ENCODE measurements around the gene MEMO1. TPM values are rescaled to one million over a fixed set of nuclear protein-coding genes. Genes with fewer than 3 reads are reported as not detected.
"Not testable (repeated sequence)": the region's sequence is repeated elsewhere in the genome, so short reads cannot be mapped to it uniquely, and the experiment has no call there.

MEMO1 gene
- total RNA-seq, 1 experiment from 2014 or later = 44.7 TPM

DNA sequence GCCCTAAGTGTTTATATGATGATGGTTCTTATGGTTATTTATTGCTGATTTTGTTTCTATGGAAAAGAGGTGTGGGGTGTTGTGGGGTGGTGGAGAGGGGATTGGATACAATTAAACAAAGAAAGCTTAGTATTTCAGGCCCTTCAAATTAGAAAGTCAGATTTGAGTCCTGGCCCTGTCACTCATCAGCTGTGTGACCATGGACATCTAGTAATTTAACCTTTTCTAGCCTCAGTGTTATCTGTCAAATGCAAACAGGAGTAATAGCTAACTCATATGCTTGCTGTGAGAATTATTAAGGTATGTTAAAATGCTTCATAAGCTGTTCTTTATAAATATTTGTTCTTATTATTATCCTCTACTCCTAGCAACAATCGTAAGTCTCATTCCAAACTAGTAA, 2.1 kb upstream of the MEMO1 start:
- Histone ChIP-seq H3K27me3 (ENCODE audit: insufficient read depth, low read length) (no peaks in the 10 kb centered on the region), H3K4me3 (replicated peaks in 1 of 2; ENCODE audit: low read depth in 1 of 2, low read length in 2 of 2) (no peak overlapping the region), H3K9me2 (ENCODE audit: insufficient read depth) (no peaks in the 10 kb centered on the region), H3K4me2 (ENCODE audit: low read length) (no peak overlapping the region), H3K36me3 (ENCODE audit: control insufficient read depth in 1 of 2, insufficient read depth in 2 of 2, low read length in 2 of 2) (no peaks in the 10 kb centered on the region; a peak in 1 of 4 replicates), H3K79me2 (ENCODE audit: insufficient read depth, low read length) (peaks cover 19% of the 10 kb centered on the region), H2AFZ (ENCODE audit: low read depth, low read length, poor library complexity, severe bottlenecking) (no peak overlapping the region), H3K9ac (ENCODE audit: low read length) (no peak overlapping the region), H3K27ac (ENCODE audit: low read depth, low read length) (no peak overlapping the region), H4K20me1 (ENCODE audit: insufficient read depth) (peaks cover 4% of the 10 kb centered on the region; the same call in 1 of the 2 replicates), H3K4me1 (ENCODE audit: control insufficient read depth in 1 of 2, insufficient read depth in 2 of 2, low read length in 2 of 2) (peaks cover 13 to 24% of the 10 kb centered on the region in 2 experiments; a peak in 3 of 4 replicates), H3K9me3 (ENCODE audit: control insufficient read depth in 1 of 2, insufficient read depth in 1 of 2, low read depth in 1 of 2, low read length in 2 of 2) (no peaks in the 10 kb centered on the region)
- ChIA-PET POLR2A (interaction anchor here (0.7 to 1.2 kb wide), 3 partner anchors 27 to 1396 kb away, joined by 3 to 5 read pairs (median 3); partner anchors contain the start of genes DPY30 and SPAST), RAD21 (ENCODE audit: low non-redundant PET in 1 of 2, low total read pairs in 2 of 2, uncharacterized antibody in 2 of 2, unreplicated experiment in 2 of 2) (no interaction called here), CTCF (no interaction called here)
- no peak for DNase-seq (ENCODE audit: low read depth, low spot score)
- BruUV-seq (replicated peaks) = no TSS peak
- no peak for TF ChIP-seq ZNF274 (IDR thresholded peaks at IDR 0.05; ENCODE audit: low read depth, low read length)
- no peak for TF ChIP-seq SRF (IDR thresholded peaks at IDR 0.05; ENCODE audit: low read depth)
- no peak for TF ChIP-seq ZFX (IDR thresholded peaks at IDR 0.05)
- TF ChIP-seq JUND (IDR thresholded peaks at IDR 0.05) = no peak
- TF ChIP-seq, protein P1, sequence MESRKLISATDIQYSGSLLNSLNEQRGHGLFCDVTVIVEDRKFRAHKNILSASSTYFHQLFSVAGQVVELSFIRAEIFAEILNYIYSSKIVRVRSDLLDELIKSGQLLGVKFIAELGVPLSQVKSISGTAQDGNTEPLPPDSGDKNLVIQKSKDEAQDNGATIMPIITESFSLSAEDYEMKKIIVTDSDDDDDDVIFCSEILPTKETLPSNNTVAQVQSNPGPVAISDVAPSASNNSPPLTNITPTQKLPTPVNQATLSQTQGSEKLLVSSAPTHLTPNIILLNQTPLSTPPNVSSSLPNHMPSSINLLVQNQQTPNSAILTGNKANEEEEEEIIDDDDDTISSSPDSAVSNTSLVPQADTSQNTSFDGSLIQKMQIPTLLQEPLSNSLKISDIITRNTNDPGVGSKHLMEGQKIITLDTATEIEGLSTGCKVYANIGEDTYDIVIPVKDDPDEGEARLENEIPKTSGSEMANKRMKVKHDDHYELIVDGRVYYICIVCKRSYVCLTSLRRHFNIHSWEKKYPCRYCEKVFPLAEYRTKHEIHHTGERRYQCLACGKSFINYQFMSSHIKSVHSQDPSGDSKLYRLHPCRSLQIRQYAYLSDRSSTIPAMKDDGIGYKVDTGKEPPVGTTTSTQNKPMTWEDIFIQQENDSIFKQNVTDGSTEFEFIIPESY (IDR thresholded peaks at IDR 0.05; ENCODE audit: extremely low read depth, insufficient replicate concordance, low read length) = no peak
- ATAC-seq = no peak
- intact Hi-C loops (cut with micrococcal nuclease) = loop anchor here (10.0 kb wide), 1 partner anchor 152 kb away; the partner anchor contains the start of gene SLC30A6

DNA sequence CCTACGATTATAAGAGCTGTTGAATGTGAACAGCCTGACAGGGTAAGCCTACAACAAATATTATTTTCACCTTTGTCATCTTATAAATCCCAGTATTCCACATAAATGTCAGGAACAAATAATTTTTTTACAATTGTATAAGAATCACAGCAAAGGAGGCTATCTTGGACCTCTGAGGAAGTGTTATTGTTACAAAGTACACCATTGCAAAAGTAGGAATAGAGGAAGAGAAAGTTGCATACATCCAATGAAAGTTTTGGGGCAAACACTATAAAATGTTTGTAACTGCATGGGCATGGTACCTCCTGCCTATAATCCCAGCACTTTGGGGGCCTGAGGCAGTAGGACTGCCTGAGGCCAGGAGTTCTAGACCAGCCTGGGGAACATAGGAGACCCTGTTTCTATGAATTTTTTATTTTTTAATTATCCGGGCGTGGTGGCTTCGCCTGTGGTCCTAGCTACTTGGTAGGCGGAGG, 715 bp upstream of the MEMO1 start:
- Histone ChIP-seq H3K79me2 (ENCODE audit: insufficient read depth, low read length) (peaks cover 33% of the 10 kb centered on the region), H3K9me2 (ENCODE audit: insufficient read depth) (no peaks in the 10 kb centered on the region), H3K9ac (ENCODE audit: low read length) (peak overlapping the region; percentile 85), H3K27me3 (ENCODE audit: insufficient read depth, low read length) (no peaks in the 10 kb centered on the region), H3K9me3 (ENCODE audit: control insufficient read depth in 1 of 2, insufficient read depth in 1 of 2, low read depth in 1 of 2, low read length in 2 of 2) (no peaks in the 10 kb centered on the region), H3K4me3 (replicated peaks in 1 of 2; ENCODE audit: low read depth in 1 of 2, low read length in 2 of 2) (peak overlapping the region; percentile 53 to 70), H3K36me3 (ENCODE audit: control insufficient read depth in 1 of 2, insufficient read depth in 2 of 2, low read length in 2 of 2) (no peaks in the 10 kb centered on the region), H3K4me1 (ENCODE audit: control insufficient read depth in 1 of 2, insufficient read depth in 2 of 2, low read length in 2 of 2) (peaks cover 13 to 29% of the 10 kb centered on the region in 2 experiments; a peak in 3 of 4 replicates), H3K27ac (ENCODE audit: low read depth, low read length) (peak overlapping the region; percentile 97), H3K4me2 (ENCODE audit: low read length) (peak overlapping the region; percentile 98), H4K20me1 (ENCODE audit: insufficient read depth) (peaks cover 15% of the 10 kb centered on the region; the same call in 1 of the 2 replicates), H2AFZ (ENCODE audit: low read depth, low read length, poor library complexity, severe bottlenecking) (peak overlapping the region; percentile 50)
- TSS peak; percentile 93 for BruUV-seq (replicated peaks)
- ATAC-seq (no peak; the same call in 1 of the 2 replicates), DNase-seq (ENCODE audit: low read depth, low spot score) (no peak)
- intact Hi-C loops (cut with micrococcal nuclease) = loop anchor here (1.0 to 10.0 kb wide), 2 partner anchors 52 to 153 kb away; partner anchors contain the start of genes SLC30A6 and SPAST
- CTCF ChIA-PET = no interaction called here
- TF ChIP-seq CEBPB (IDR thresholded peaks at IDR 0.05; ENCODE audit: low read depth) (no peak), POLR2AphosphoS5 (IDR thresholded peaks at IDR 0.05; ENCODE audit: low read depth, low read length) (no peak), YY1 (IDR thresholded peaks at IDR 0.05; ENCODE audit: extremely low read depth, insufficient replicate concordance, low read depth, low read length) (no peak), EZH2phosphoT487 (IDR thresholded peaks at IDR 0.05; ENCODE audit: borderline replicate concordance) (no peak), SIN3A (IDR thresholded peaks at IDR 0.05; ENCODE audit: low read depth) (no peak), CBX3 (IDR thresholded peaks at IDR 0.05; ENCODE audit: low read depth) (no peak), SP1 (IDR thresholded peaks at IDR 0.05; ENCODE audit: low read depth) (no peak)
- RAD21 ChIA-PET (ENCODE audit: low non-redundant PET in 1 of 2, low total read pairs in 2 of 2, uncharacterized antibody in 2 of 2, unreplicated experiment in 2 of 2) = no interaction called here
- POLR2A ChIA-PET = interaction anchor here (1.3 kb wide), 1 partner anchor 28 kb away, joined by 3 read pairs; the partner anchor contains the start of gene DPY30

DNA sequence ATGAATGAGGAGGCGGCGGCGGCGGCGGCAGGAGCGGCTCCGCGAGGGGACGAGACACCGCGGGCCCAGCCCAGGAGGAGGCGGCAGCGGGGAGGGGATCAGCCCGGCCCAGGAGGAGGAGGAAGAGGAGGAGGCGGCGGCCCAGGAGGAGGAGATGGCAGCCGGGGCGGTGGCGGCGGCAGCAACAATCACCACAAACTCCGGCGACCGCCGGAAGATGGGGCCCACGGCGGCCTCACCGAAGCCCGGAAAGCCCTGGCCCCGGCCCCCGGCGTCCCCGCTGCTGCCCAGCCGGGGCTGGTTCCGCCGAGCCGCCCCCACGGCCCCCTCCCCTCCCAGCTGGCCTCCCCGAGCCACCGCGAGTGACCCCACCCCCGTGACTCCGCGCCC, 533 bp downstream of the MEMO1 start:
- peak; percentile 84 for ATAC-seq
- BruUV-seq (replicated peaks) = not testable (repeated sequence)

More for the DNA sequence above, 533 bp downstream of the MEMO1 start:
- CTCF ChIA-PET; RAD21 ChIA-PET (ENCODE audit: low non-redundant PET in 1 of 2, low total read pairs in 2 of 2, uncharacterized antibody in 2 of 2, unreplicated experiment in 2 of 2); H3K9me3 ChIP-seq (ENCODE audit: control insufficient read depth in 1 of 2, insufficient read depth in 1 of 2, low read depth in 1 of 2, low read length in 2 of 2); H3K27me3 ChIP-seq (ENCODE audit: insufficient read depth, low read length); POLR2A ChIA-PET; DNase-seq (ENCODE audit: low read depth, low spot score); H2AFZ ChIP-seq (ENCODE audit: low read depth, low read length, poor library complexity, severe bottlenecking); H3K4me2 ChIP-seq (ENCODE audit: low read length); H3K36me3 ChIP-seq (ENCODE audit: control insufficient read depth in 1 of 2, insufficient read depth in 2 of 2, low read length in 2 of 2); H3K9me2 ChIP-seq (ENCODE audit: insufficient read depth): not testable (repeated sequence)
- intact Hi-C loops (cut with micrococcal nuclease) = loop anchor here (10.0 kb wide), 1 partner anchor 155 kb away; the partner anchor contains the start of gene SLC30A6
- peaks cover 45% of the 10 kb centered on the region for H3K79me2 ChIP-seq (ENCODE audit: insufficient read depth, low read length)
- peak overlapping the region; percentile 44 for H3K9ac ChIP-seq (ENCODE audit: low read length)
- peaks cover 15% of the 10 kb centered on the region; the same call in 1 of the 2 replicates for H4K20me1 ChIP-seq (ENCODE audit: insufficient read depth)
- peak overlapping the region; percentile 91; the same call in 1 of the 2 replicates for H3K27ac ChIP-seq (ENCODE audit: low read depth, low read length)
- H3K4me1 ChIP-seq (ENCODE audit: control insufficient read depth in 1 of 2, insufficient read depth in 2 of 2, low read length in 2 of 2) = peaks cover 13 to 29% of the 10 kb centered on the region in 2 experiments; a peak in 3 of 4 replicates
- peak overlapping the region; percentile 29 to 46 for H3K4me3 ChIP-seq (replicated peaks in 1 of 2; ENCODE audit: low read depth in 1 of 2, low read length in 2 of 2)

All from HCT116 (cell line).